OCI-LY3 (cell line): ENCODE measurements around the gene ITIH3.

Experiments
- H2AFZ ChIP-seq: fragments of 200-600, 300-600 bp; shearing (Covaris generic); 2 replicates; pipeline ENCODE4 v1.6.0; 2014; ENCODE audit warnings: antibody characterized with exemption, low read depth, low read length
- H3K27ac ChIP-seq: fragments of 200-600, 300-600 bp; sonication (generic); 2 replicates; pipeline ENCODE4 v1.5.1; 2014; ENCODE audit warnings: mild to moderate bottlenecking, low read length, moderate library complexity, mixed read lengths
- H3K27me3 ChIP-seq: fragments of 200-600, 300-600 bp; sonication (generic); 2 replicates; pipeline ENCODE4 v1.6.1; 2014; ENCODE audit warnings: low read depth, low read length, mixed read lengths
- H3K36me3 ChIP-seq: fragments of 200-600, 300-600 bp; sonication (generic); replicated peaks from 2 replicates; pipeline ENCODE3; 2014; ENCODE audit warnings: low read depth, low read length, mixed read lengths
- H3K4me1 ChIP-seq: fragments of 300-600, 200-600 bp; sonication (generic); 2 replicates; pipeline ENCODE4 v1.6.1; 2014; ENCODE audit warnings: low read length, mixed read lengths
- H3K4me2 ChIP-seq: fragments of 200-600, 300-600 bp; sonication (generic); 2 replicates; pipeline ENCODE4 v1.6.1; 2014; ENCODE audit warnings: low read length, mixed read lengths
- H3K4me3 ChIP-seq: fragments of 300-600, 200-600 bp; sonication (generic); 2 replicates; pipeline ENCODE4 v1.5.1; 2014; ENCODE audit warnings: antibody characterized with exemption, mild to moderate bottlenecking, low read length, moderate library complexity
- H3K79me2 ChIP-seq: fragments of 300-600, 200-600 bp; shearing (Covaris generic); 2 replicates; pipeline ENCODE4 v1.6.1; 2014; ENCODE audit warnings: mild to moderate bottlenecking, low read length, mixed read lengths
- H3K9ac ChIP-seq: fragments of 300-600, 200-600 bp; shearing (Covaris generic); 2 replicates; pipeline ENCODE4 v1.6.0; 2014; ENCODE audit warnings: mild to moderate bottlenecking, low read length, moderate library complexity
- H3K9me3 ChIP-seq: fragments of 200-600, 300-600 bp; shearing (Covaris generic); 2 replicates; pipeline ENCODE4 v1.6.1; 2014; ENCODE audit warnings: low read length, mixed read lengths; ENCODE audit not compliant: insufficient read depth
- H4K20me1 ChIP-seq: fragments of 200-600, 300-600 bp; sonication (generic); 2 replicates; pipeline ENCODE4 v1.6.1; 2016; ENCODE audit warnings: low read length, mixed read lengths; ENCODE audit not compliant: insufficient read depth
- EZH2phosphoT487 ChIP-seq: fragments of 200-600 bp; shearing (Covaris generic); IDR thresholded peaks from 2 replicates; pipeline ENCODE4 v1.6.1; 2018; ENCODE audit warnings: antibody characterized with exemption, mixed run types, low read depth
- TF ChIP-seq, protein P1 (sequence below): fragments of 200-600, 300-600 bp; sonication (generic); IDR thresholded peaks from 2 replicates; pipeline ENCODE4 v1.5.1; 2014; ENCODE audit warnings: antibody characterized with exemption, low read length, low read depth

Gene ITIH3

DNA sequence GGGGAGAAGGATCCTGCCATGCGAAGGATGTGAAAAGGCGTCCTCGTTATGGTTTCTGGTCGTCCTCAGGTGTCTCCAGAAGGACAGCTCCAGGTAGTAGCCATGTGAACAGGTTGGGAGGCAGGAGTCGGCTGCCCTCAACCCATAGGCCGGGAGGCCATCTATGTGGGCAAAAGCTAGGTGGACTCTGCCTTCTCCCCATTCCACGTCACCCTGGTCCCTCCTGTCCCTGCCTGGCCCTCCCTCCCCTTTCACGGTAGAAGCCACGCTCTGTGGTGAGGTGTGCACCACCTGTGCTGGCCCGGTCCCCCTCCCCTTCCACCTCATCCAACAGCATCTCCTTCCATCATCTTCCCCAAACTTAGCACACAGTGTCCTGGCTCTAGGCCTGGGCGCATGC is 16.3 kb downstream of the ITIH3 start:
- no peak overlapping the region for H2AFZ ChIP-seq
- no peaks in the 10 kb centered on the region for H3K79me2 ChIP-seq
- no peaks in the 10 kb centered on the region for H3K27me3 ChIP-seq
- H3K27ac ChIP-seq, result no peak overlapping the region
- H3K4me3 ChIP-seq, result no peak overlapping the region
- H3K9ac ChIP-seq, result no peak overlapping the region
- TF ChIP-seq EZH2phosphoT487, result no peak
- TF ChIP-seq, protein P1, sequence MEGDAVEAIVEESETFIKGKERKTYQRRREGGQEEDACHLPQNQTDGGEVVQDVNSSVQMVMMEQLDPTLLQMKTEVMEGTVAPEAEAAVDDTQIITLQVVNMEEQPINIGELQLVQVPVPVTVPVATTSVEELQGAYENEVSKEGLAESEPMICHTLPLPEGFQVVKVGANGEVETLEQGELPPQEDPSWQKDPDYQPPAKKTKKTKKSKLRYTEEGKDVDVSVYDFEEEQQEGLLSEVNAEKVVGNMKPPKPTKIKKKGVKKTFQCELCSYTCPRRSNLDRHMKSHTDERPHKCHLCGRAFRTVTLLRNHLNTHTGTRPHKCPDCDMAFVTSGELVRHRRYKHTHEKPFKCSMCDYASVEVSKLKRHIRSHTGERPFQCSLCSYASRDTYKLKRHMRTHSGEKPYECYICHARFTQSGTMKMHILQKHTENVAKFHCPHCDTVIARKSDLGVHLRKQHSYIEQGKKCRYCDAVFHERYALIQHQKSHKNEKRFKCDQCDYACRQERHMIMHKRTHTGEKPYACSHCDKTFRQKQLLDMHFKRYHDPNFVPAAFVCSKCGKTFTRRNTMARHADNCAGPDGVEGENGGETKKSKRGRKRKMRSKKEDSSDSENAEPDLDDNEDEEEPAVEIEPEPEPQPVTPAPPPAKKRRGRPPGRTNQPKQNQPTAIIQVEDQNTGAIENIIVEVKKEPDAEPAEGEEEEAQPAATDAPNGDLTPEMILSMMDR, result no peak
- H3K4me2 ChIP-seq, result no peak overlapping the region
- no peaks in the 10 kb centered on the region for H3K36me3 ChIP-seq
- no peaks in the 10 kb centered on the region for H3K4me1 ChIP-seq
- H4K20me1 ChIP-seq, result no peaks in the 10 kb centered on the region
- no peaks in the 10 kb centered on the region for H3K9me3 ChIP-seq

DNA sequence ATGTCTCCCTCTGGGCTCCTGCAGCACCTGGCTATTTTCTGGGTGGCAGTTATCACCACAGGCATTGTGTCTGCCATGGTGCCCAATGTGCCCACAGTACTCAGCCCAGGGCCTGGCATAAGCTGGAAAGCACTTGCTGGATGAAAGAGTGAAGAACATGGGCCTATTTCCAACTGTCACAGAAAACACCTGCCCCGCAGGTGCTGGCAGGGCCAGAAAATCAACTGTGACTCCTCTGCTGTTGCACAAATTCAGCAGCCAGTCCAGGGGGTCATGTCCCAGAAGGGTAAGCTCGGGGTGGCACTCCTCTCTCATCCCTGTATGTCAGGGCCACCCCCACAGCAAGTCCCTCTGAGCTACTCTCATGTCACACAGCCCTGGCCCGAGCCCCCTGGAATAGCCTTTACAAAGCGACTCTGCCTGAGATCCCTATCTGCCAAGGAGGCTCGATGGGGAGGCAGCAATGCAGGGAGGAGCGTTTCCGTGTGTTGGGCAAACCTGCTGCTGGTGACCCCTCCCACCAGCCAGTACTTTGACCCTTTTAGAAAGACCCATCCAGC is 16.9 kb downstream of the ITIH3 start:
- Histone ChIP-seq H3K79me2 (no peaks in the 10 kb centered on the region), H3K27ac (no peak overlapping the region), H3K9me3 (no peaks in the 10 kb centered on the region), H3K27me3 (no peaks in the 10 kb centered on the region), H4K20me1 (no peaks in the 10 kb centered on the region), H2AFZ (no peak overlapping the region), H3K4me1 (no peaks in the 10 kb centered on the region), H3K4me2 (no peak overlapping the region), H3K4me3 (no peak overlapping the region), H3K36me3 (no peaks in the 10 kb centered on the region), H3K9ac (no peak overlapping the region)
- TF ChIP-seq, protein P1, result no peak

DNA sequence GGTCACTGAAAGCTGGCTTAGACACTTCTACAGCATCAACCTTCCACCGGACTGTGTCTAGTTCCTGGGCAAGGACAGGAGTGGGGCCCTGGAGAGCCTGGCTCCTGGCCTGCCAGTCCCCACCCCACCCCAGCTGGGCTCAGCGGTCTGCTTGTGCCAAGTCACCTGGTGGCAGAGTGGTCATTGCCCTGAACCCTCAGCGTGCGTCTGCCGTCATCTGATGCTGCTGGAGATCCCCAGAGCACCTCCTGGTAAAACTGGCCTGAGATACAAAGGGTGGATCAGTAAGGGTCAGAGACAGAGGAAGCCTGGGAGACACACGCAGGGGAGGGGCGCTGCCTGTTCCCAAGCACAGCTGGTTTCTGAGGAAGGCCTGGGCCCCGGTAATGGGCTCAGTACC is 19.2 kb downstream of the ITIH3 start:
- Histone ChIP-seq H3K36me3 (no peaks in the 10 kb centered on the region), H3K79me2 (no peaks in the 10 kb centered on the region), H3K4me2 (no peak overlapping the region), H2AFZ (no peak overlapping the region), H3K27me3 (no peaks in the 10 kb centered on the region), H3K4me3 (no peak overlapping the region), H3K27ac (no peak overlapping the region), H4K20me1 (no peaks in the 10 kb centered on the region), H3K4me1 (no peaks in the 10 kb centered on the region), H3K9me3 (no peaks in the 10 kb centered on the region), H3K9ac (no peak overlapping the region)
- TF ChIP-seq EZH2phosphoT487, result no peak
- TF ChIP-seq, protein P1, result no peak

DNA sequence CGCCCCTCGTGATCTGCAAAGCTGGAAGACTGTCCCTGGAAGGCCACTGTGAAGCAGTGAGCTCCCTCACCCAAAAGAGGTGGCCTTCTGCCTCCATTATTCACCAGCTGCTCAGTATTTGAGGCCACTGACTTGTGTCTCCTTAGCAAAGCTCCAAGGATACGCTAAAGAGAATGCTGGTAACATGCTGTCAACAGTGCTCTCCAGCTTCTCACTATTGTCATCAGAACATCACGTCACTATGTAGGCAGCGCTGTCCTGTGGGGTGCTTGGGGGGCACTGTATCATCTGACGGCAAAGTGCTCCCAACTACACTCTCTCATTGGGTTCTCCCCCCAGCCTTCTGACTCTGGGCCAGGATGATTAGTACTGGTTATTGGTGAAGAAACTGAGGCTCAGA is 21.6 kb downstream of the ITIH3 start:
- Histone ChIP-seq H3K4me2 (no peak overlapping the region), H3K4me1 (no peaks in the 10 kb centered on the region), H3K9me3 (no peaks in the 10 kb centered on the region), H3K27ac (no peak overlapping the region), H3K36me3 (no peaks in the 10 kb centered on the region), H3K27me3 (no peaks in the 10 kb centered on the region), H2AFZ (no peak overlapping the region), H4K20me1 (no peaks in the 10 kb centered on the region), H3K9ac (no peak overlapping the region), H3K4me3 (no peak overlapping the region), H3K79me2 (no peaks in the 10 kb centered on the region)
- no peak for TF ChIP-seq EZH2phosphoT487
- TF ChIP-seq, protein P1, result no peak
